Activated effector memory CD4-positive, alpha-beta T cell treated with Interleukin-2 at 50 U/mL for 16 hours (primary cell): ENCODE data around the gene CYP27A1.

Experiments
- DNase-seq: peaks from one replicate; pipeline ENCODE4 v3.0.0-alpha.2; 2020

CYP27A1 gene

GRCh38 chr2:218776488-218776887 is 5.5 kb upstream of the CYP27A1 start:
- no peak for DNase-seq

GRCh38 chr2:218777276-218777990 is 4.5 kb upstream of the CYP27A1 start:
- DNase-seq = no peak

DNA sequence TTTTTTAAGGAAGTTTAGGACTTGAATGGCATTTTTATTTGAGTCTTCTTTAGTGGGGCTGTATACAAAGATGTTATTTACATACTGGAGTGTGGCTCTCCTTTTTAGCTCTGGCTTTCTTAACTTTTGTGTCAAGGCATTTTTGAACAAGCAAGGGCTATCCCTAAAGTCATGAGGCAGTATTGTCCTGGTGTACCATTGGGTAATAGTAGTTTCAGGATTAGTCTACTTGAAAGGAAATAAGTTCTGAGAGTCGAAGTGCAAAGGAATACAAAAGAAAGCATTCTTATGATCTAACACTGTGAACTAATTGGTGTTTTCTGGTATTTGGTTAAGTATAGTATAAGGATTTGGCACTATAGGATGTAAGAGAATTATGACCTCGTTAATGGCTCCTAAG is 1.9 kb upstream of the CYP27A1 start:
- no peak for DNase-seq

- DNase-seq = no peak
Measured at GRCh38 chr2:218780851-218781690, 876 bp upstream of the CYP27A1 start.

DNA sequence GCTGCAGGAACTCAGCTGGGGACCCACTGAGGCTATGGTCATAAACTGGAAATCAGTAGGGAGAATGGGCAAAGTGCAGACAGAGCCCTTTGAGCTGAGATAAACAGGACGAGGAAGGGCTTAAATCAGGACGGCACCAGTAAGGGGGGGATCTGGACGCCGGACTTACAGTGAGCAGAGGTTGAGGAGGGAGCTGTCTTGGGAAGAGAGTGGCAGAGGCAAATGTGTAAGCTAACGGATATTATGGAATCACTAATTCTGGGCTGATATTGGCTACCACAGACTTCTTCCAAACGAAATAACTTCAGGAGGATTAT is 539 bp downstream of the CYP27A1 start:
- DNase-seq = no peak

- DNase-seq = no peak
Measured at GRCh38 chr2:218783688-218784087, 1.7 kb downstream of the CYP27A1 start.

DNA sequence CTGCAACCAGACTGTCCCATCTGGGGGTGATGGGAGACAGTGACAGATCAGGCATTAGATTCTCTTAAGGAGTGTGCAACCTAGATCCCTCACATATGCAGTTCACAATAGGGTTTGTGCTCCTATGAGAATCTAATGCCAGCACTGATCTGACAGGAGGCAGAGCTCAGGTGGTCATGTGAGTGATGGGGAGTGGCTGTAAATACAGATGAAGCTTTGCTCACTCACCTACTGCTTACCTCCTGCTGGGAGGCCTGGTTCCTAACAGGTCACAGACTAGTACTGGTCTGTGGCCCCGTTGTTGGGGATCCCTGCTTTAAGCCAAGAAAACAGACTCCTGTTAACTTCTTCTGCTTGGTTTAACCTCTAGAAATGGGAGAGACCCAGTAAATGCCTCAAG is 3.2 kb downstream of the CYP27A1 start:
- no peak for DNase-seq

DNA sequence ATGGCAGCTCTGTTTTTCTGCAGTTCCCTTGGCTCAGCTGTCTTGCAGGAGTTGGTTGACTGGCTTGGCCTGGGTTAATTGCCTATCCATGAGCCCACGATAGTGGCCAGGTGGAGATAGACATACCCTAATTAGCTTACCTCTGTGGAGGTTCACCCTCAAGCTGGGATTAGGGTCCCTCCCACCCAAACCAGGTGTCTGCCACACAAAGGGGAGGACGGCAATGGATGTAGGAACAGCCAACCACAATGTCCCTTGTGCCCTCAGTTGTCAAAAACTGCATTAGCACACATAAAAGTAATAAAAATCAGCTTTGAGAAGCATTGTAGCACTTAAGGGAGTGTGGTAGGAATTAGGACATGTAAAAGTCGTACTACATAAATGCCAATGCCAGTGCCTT is 4.2 kb downstream of the CYP27A1 start:
- DNase-seq = no peak

GRCh38 chr2:218788529-218789255 is 6.7 kb downstream of the CYP27A1 start:
- DNase-seq = no peak

- no peak for DNase-seq
Measured at GRCh38 chr2:218792433-218792832, 10.5 kb downstream of the CYP27A1 start.

GRCh38 chr2:218796691-218797090 is 14.7 kb downstream of the CYP27A1 start:
- no peak for DNase-seq

DNA sequence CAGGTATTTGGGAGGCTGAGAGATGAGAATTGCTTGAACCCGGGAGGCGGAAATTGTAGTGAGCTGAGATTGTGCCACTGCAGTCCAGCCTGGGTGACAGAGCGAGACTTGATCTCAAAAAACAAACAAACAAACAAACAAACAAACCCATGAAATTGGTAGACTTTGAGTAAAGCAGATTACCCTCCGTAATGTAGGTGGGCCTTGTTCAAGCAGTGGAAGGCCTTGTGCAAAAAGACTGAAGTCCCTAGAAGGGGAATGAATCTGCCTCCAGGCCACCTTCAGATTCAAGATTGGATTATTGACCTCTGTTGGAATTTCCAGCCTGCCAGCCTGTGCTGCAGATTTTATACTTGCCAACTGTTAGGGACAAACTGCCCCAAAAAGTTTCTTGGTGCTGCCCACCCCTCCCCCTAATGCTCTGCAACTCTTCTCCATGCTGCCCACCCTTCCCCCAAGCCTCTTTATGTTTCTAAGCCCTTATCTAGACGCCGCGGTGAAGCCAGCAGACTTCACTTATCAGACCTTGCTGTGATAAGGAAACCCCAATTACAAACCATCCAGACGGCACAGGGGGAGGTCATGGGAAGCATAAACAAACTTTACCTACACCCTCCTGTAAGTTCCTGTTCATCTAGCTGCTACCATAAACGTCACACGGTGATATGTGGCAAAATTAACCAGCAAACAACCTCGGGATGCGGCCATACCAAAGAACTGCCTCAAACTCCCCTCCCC is 17.0 kb downstream of the CYP27A1 start:
- DNase-seq = no peak

GRCh38 chr2:218799990-218800389 is 18.0 kb downstream of the CYP27A1 start:
- DNase-seq = no peak

DNA sequence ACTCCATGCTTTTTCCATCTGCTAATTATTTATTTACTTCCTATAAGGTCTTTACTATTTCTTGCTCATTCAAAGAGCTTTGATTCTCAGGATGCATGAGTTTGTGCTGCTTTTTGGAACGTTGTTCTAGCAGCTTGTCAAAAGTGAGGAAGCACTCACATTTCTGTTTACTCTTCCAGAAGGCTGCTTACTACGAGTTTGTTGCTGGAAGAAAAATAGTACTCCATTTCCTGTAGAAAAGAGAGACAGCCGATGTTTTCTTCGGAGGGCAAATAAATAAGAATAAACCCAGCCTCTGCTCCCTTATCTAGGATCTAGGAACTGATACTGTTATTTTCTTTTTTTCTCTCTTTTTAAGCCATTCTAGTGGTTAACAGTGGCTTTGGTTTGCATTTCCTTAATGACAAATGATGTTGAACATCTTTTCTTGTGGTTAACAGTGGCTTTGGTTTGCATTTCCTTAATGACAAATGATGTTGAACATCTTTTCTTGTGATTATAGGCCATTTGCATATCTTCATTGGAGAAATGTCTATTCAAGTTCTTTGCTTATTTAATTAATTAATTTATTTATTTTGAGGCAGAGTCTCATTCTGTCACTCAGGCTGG is 20.5 kb downstream of the CYP27A1 start:
- no peak for DNase-seq

- no peak for DNase-seq
Measured at GRCh38 chr2:218804817-218805216, 22.9 kb downstream of the CYP27A1 start.

DNA sequence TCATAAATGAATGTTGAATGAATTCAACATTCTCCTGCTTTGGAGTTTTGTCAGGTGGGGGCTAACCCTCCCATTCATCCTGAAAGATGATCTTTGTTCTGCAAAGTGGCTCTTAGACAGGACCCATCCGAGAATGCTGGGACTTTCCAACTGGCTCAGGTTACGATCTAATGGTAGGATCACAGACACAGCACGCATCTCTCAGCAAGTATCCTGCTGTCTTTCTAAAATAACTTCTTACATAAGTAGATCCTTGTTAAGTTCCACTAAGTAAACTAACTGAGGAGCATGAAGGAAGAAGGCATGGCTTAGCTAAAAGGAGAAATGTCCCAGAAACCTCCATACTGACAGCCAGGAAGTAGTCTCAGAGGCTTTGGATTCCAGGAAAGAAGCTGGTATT is 23.7 kb downstream of the CYP27A1 start:
- no peak for DNase-seq

GRCh38 chr2:218806346-218806978 is 24.5 kb downstream of the CYP27A1 start:
- DNase-seq = no peak

DNA sequence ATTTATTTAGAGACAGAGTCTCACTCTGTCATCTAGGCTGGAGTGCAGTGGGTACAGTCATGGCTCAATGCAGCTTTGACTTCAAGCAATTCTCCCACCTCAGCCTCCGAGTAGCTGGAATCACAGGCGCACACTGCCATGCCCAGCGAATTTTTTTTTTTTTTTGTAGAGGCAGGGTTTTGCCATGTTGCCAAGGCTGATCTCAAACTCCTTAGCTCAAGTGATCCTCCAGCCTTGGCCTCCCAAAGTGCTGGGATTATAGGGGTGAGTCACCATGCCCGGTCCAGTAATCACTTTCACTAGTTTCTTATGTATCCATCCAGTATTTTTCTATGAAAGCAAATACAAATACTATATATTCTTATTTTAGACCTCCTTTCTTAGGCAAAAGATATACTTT is 25.7 kb downstream of the CYP27A1 start:
- no peak for DNase-seq

DNA sequence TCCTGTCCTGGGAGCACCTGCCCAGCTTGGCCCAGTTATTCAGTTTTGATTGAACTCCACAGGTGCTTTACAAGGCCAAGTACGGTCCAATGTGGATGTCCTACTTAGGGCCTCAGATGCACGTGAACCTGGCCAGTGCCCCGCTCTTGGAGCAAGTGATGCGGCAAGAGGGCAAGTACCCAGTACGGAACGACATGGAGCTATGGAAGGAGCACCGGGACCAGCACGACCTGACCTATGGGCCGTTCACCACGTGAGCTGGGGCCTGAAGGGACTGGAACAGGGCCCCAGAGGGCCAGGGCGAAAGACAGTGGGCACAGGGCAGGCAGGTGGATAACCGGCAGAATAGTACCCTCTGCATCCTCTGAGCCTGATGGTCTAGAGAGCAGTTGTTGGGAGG is 27.6 kb downstream of the CYP27A1 start:
- DNase-seq = no peak

- DNase-seq = no peak
Measured at GRCh38 chr2:218810256-218810655, 28.3 kb downstream of the CYP27A1 start.

- no peak for DNase-seq
Measured at GRCh38 chr2:218811382-218811781, 29.4 kb downstream of the CYP27A1 start.

DNA sequence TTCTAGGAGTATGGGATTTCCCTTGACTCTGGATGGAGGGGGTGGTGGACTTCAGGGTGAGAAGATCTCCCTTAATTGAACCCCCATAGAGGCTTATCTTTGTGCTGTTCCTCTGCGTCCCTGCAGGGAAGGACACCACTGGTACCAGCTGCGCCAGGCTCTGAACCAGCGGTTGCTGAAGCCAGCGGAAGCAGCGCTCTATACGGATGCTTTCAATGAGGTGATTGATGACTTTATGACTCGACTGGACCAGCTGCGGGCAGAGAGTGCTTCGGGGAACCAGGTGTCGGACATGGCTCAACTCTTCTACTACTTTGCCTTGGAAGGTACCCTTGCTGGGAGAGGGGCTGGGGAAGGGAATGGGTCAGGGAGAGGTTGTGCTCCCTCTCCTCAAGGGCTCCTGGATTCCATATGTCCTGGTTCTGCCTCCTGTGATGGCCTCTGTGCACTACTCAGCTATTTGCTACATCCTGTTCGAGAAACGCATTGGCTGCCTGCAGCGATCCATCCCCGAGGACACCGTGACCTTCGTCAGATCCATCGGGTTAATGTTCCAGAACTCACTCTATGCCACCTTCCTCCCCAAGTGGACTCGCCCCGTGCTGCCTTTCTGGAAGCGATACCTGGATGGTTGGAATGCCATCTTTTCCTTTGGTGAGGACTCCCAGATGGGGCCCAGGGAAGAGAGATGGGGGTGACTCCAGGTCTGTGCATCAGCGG is 30.3 kb downstream of the CYP27A1 start:
- no peak for DNase-seq
